GM12873 (cell line): Measurements from ENCODE around the gene OST4.

Experiments
- CTCF ChIP-seq: IDR thresholded peaks from 2 replicates; pipeline ENCODE4 v1.5.1; 2012; ENCODE audit warnings: low read depth, mild to moderate bottlenecking, moderate library complexity, low read length, control low read depth; ENCODE audit not compliant: insufficient read depth; ENCODE audit errors: missing control alignments

Gene OST4

GRCh38 chr2:27083410-27084296, 12.2 kb upstream of the OST4 start:
- no peak for TF ChIP-seq CTCF

DNA sequence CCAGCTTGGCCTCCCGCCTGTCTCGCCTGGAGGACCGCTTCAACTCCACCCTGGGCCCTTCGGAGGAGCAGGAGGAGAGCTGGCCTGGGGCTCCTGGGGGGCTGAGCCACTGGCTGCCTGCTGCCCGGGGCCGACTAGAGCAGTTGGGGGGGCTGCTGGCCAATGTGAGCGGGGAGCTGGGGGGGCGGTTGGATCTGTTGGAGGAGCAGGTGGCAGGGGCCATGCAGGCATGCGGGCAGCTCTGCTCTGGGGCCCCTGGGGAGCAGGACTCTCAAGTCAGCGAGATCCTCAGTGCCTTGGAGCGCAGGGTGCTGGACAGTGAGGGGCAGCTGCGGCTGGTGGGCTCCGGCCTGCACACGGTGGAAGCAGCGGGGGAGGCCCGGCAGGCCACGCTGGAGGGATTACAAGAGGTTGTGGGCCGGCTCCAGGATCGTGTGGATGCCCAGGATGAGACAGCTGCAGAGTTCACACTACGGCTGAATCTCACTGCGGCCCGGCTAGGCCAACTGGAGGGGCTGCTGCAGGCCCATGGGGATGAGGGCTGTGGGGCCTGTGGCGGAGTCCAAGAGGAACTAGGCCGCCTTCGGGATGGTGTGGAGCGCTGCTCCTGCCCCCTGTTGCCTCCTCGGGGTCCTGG, 11.4 kb upstream of the OST4 start:
- no peak for TF ChIP-seq CTCF

GRCh38 chr2:27081984-27082772, 10.7 kb upstream of the OST4 start:
- TF ChIP-seq CTCF = no peak

- no peak for TF ChIP-seq CTCF
These were observed 9.1 kb upstream of the OST4 start for GRCh38 chr2:27080603-27080936.

GRCh38 chr2:27080140-27080469, 8.7 kb upstream of the OST4 start:
- no peak for TF ChIP-seq CTCF

DNA sequence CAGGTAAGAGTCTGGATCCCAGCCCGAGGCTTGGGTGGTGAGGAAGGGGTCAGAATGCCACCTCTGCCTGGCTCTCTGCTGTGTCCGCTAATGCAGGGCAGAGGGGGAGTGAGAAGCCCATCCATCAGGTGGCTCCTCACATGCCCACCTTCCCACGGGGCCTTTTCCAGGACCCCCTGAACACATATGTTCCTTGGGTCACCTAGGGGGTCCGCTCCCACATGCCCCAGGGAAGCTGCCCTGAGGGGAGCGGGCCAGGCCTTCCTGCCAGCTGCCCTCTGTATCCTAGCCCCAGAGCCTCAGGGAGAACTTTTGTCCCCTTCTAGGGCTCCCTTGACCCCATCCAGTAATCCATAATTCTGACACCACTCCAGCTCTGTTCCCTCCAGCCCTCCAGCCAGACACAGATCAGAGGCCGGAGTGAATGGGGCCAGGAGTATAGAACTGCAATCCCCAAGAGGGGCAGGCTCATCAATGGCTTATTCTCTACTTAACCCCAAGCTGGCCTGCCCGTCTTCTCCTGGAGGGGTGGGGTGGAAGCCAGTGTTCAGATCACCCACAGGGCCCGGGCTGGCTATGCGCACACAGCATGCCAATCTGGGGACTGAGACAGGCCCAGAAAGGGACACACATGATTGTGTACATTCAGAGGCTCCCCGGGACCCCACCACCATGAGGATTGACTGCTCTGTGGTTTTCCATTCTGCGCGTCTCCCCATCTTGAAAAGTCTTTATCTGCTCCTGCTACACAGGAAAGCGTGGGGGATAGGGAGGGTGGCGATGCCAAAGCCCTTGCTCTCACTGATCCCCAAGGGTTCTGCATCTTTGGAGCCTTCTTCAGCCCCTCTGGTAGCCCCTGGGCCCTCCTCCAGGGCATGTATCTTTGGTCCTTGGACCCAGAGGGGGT, 8.0 kb upstream of the OST4 start:
- TF ChIP-seq CTCF = no peak
